K562 (cell line): ENCODE data around the gene CAPN7. TPM values are rescaled to one million over a fixed set of nuclear protein-coding genes. Genes with fewer than 3 reads are reported as not detected.

ENCODE experiments used
- BRCA1 ChIP-seq, 2 experiments: fragments of 450-650 bp in 1 of 2; sonication (generic) in 1 of 2; formaldehyde crosslinking in 1 of 2; IDR thresholded peaks; 2 replicates each; pipeline versions ENCODE4 v1.5.0 to v1.6.1; 2017 to 2020; ENCODE audit warnings: mild to moderate bottlenecking in 1 of 2, missing genetic modification reagents in 1 of 2
- CBFA2T2 ChIP-seq: fragments of 450-650 bp; conservative IDR thresholded peaks from 2 replicates; pipeline ENCODE4 v1.6.1; 2017; ENCODE audit warnings: mild to moderate bottlenecking
- E2F3 ChIP-seq: fragments of 250-450 bp; sonication (Bioruptor Pico); IDR thresholded peaks from 2 replicates; pipeline ENCODE4 v1.4.0; 2020; ENCODE audit warnings: mild to moderate bottlenecking
- ETV1 ChIP-seq: fragments of 450-650 bp; conservative IDR thresholded peaks from 2 replicates; pipeline ENCODE4 v1.6.1; 2016; ENCODE audit warnings: missing genetic modification characterization, control low read depth, low read depth, missing compliant biosample characterization
- FOS ChIP-seq: IDR thresholded peaks from 3 replicates; pipeline ENCODE4 v1.6.1; 2011; ENCODE audit not compliant: insufficient read length; ENCODE audit errors: extremely low read depth
- HDAC1 ChIP-seq, 2 experiments: fragments of 450-650 bp; IDR thresholded peaks; 2 replicates each; pipeline ENCODE4 v1.6.1; 2016 to 2017; ENCODE audit warnings: inconsistent platforms in 1 of 2, mild to moderate bottlenecking in 1 of 2, moderate library complexity in 1 of 2
- HMG20A ChIP-seq: fragments of 450-650 bp; formaldehyde crosslinking; conservative IDR thresholded peaks from 2 replicates; pipeline ENCODE4 v1.4.0; 2020; ENCODE audit warnings: mild to moderate bottlenecking, mixed read lengths
- ID3 ChIP-seq, 2 experiments: fragments of 250-450 bp in 1 of 2; fragments of 450-650 bp in 1 of 2; sonication (Bioruptor Pico) in 1 of 2; IDR thresholded peaks; 2 replicates each; pipeline versions ENCODE4 v1.6.1 to v1.8.0; 2016 to 2021; ENCODE audit warnings: mild to moderate bottlenecking in 2 of 2, moderate library complexity in 2 of 2, missing compliant biosample characterization in 1 of 2, missing genetic modification characterization in 1 of 2
- PKNOX1 ChIP-seq: fragments of 450-650 bp; IDR thresholded peaks from 2 replicates; pipeline ENCODE4 v1.6.1; 2016
- RB1 ChIP-seq: fragments of 450-650 bp; IDR thresholded peaks from 2 replicates; pipeline ENCODE4 v1.6.1; 2017; ENCODE audit warnings: low read depth, mild to moderate bottlenecking
- REST ChIP-seq, 2 experiments: fragments of 450-650 bp; formaldehyde crosslinking in 1 of 2; IDR thresholded peaks; 2 replicates each; pipeline versions ENCODE4 v1.4.0 to v1.6.1; 2014 to 2020; ENCODE audit warnings: mild to moderate bottlenecking in 2 of 2, borderline replicate concordance in 1 of 2, low read depth in 1 of 2
- SMAD4 ChIP-seq: fragments of 250-450 bp; sonication (Bioruptor Pico); conservative IDR thresholded peaks from 2 replicates; pipeline ENCODE4 v1.8.0; 2021; ENCODE audit warnings: inconsistent platforms, mild to moderate bottlenecking, moderate library complexity
- SREBF1 ChIP-seq: fragments of 150-350 bp; IDR thresholded peaks from 2 replicates; pipeline ENCODE4 v1.6.1; 2014; ENCODE audit warnings: antibody characterized with exemption, low read depth, low read length, borderline replicate concordance
- XRCC5 ChIP-seq: fragments of 200-400 bp; formaldehyde crosslinking; IDR thresholded peaks from 2 replicates; pipeline ENCODE4 v1.6.1; 2017; ENCODE audit warnings: low read depth, mild to moderate bottlenecking, low read length
- ZBTB7A ChIP-seq: IDR thresholded peaks from 2 replicates; pipeline ENCODE4 v1.6.1; 2011; ENCODE audit warnings: low read depth, mild to moderate bottlenecking, low read length, moderate library complexity, borderline replicate concordance; ENCODE audit not compliant: control insufficient read depth
- ZKSCAN8 ChIP-seq: fragments of 200-800 bp; sonication (Bioruptor generic); IDR thresholded peaks from 2 replicates; pipeline ENCODE4 v1.6.1; 2016; ENCODE audit warnings: missing genetic modification characterization, missing compliant biosample characterization
- ZNF24 ChIP-seq: fragments of 450-650 bp; IDR thresholded peaks from 2 replicates; pipeline ENCODE4 v1.6.1; 2016
- ZNF347 ChIP-seq: fragments of 450-650 bp; formaldehyde crosslinking; IDR thresholded peaks from 2 replicates; pipeline ENCODE4 v1.4.0; 2020; ENCODE audit warnings: low read depth, mild to moderate bottlenecking, moderate library complexity
- polyA plus RNA-seq, 8 experiments: library from polyadenylated mRNA; depleted of rRNA in 4 of 8; stranded (reverse) in 5 of 8; unstranded in 3 of 8; fragments of >200 nt; fragmentation: Nextera tagmentation in 2 of 8; fragmentation: Illumina TruSeq in 1 of 8; extraction: Ambion mirVana in 2 of 8; extraction: Trizol in 1 of 8; gene quantifications; 2 replicates each; pipeline versions ENCODE4 v1.2.1 to v1.2.3, GENCODE V29; 2011 to 2014; ENCODE audit warnings: inconsistent platforms in 1 of 8, missing spikeins in 1 of 8
- total RNA-seq, 7 experiments: library from RNA; depleted of rRNA in 6 of 7; stranded (reverse); fragments of >200 nt in 6 of 7; fragmentation: Illumina TruSeq in 2 of 7; extraction: Trizol in 2 of 7; gene quantifications; 2 replicates each; pipeline versions ENCODE4 v1.2.1 to v1.2.3, GENCODE V29; 2011 to 2021; ENCODE audit warnings: low replicate concordance in 1 of 7

CAPN7 gene
- total and polyA plus RNA-seq, 9 of the 15 experiments (the other 6 are each of a cell fraction or from before 2014, with no cell fraction given) = 6.5 to 42.7 (median 32.7) TPM

- TF ChIP-seq REST (IDR thresholded peaks at IDR 0.05; ENCODE audit: borderline replicate concordance) (peak; percentile 96), REST (CRISPR knock-in tag; IDR thresholded peaks at IDR 0.05; ENCODE audit: low read depth) (no peak), SMAD4 (CRISPR knock-in tag) (0 out of 2 replicates have a peak, but pooled peaks have one; percentile 32), SREBF1 (no peak), HMG20A (no peak), ZBTB7A (peak; percentile 18; the same call in 1 of the 2 replicates), BRCA1 (IDR thresholded peaks at IDR 0.05) (no peak), BRCA1 (CRISPR knock-in tag; IDR thresholded peaks at IDR 0.05) (0 out of 2 replicates have a peak, but pooled peaks have one; percentile 44), HDAC1 (IDR thresholded peaks at IDR 0.05) (no peak), FOS (no peak), RB1 (peak; percentile 85), ZNF347 (no peak), ZNF24 (peak; percentile 38; the same call in 1 of the 2 replicates), PKNOX1 (no peak), ID3 (CRISPR knock-in tag; IDR thresholded peaks at IDR 0.05) (no peak), ID3 (tag; IDR thresholded peaks at IDR 0.05) (no peak), CBFA2T2 (no peak), ZKSCAN8 (CRISPR knock-in tag) (no peak), ETV1 (tag) (no peak), E2F3 (no peak), XRCC5 (0 out of 2 replicates have a peak, but pooled peaks have one; percentile 61)
Observed at GRCh38 chr3:15268033-15268631, 62.1 kb downstream of the CAPN7 start (continued).
